ENCODE measurements around the gene GSG1L2. TPM values are rescaled to one million over a fixed set of nuclear protein-coding genes. Genes with fewer than 3 reads are reported as not detected.

GSG1L2 gene
- polyA plus RNA-seq, 1 donor (not counting 4 experiments of a cell fraction or from before 2014, with no cell fraction given), result not detected

- no peaks in the 10 kb centered on the region for H4K20me1 ChIP-seq (ENCODE audit: control insufficient read depth, extremely low read depth, insufficient read depth, low read length)
- H3K27ac ChIP-seq (ENCODE audit: control insufficient read depth, insufficient read depth, low read length), result no peak overlapping the region
- no peak overlapping the region for H3K4me2 ChIP-seq (ENCODE audit: control insufficient read depth, extremely low read depth, insufficient read depth, low read depth, low read length)
- no peaks in the 10 kb centered on the region for H3K79me2 ChIP-seq (ENCODE audit: control insufficient read depth, insufficient read depth, low read length)
- no peak overlapping the region for H3K4me3 ChIP-seq (ENCODE audit: control insufficient read depth in 2 of 3, extremely low read depth in 1 of 3, insufficient read depth in 2 of 3, low read depth in 1 of 3, low read length in 3 of 3)
- no peaks in the 10 kb centered on the region for H3K4me1 ChIP-seq (ENCODE audit: control insufficient read depth, extremely low read depth, insufficient read depth, low read length)
- no peaks in the 10 kb centered on the region for H3K36me3 ChIP-seq (ENCODE audit: control insufficient read depth in 2 of 2, extremely low read depth in 1 of 2, insufficient read depth in 2 of 2, low read length in 2 of 2)
- no peak for FAIRE-seq
- H3K9me3 ChIP-seq (ENCODE audit: control insufficient read depth, low read depth, low read length), result no peaks in the 10 kb centered on the region
- TF ChIP-seq EZH2 (IDR thresholded peaks at IDR 0.05; ENCODE audit: low read length), result no peak
- no peak for TF ChIP-seq CTCF (optimal IDR thresholded peaks at IDR 0.05 in 1 of 3, IDR thresholded peaks at IDR 0.05 in 1 of 3, conservative IDR thresholded peaks at IDR 0.05 in 1 of 3; ENCODE audit: extremely low read depth in 1 of 3, insufficient read depth in 2 of 3, low read length in 3 of 3)
- dilution Hi-C loops (cut with MboI; ENCODE audit: extremely low pct_ligation_motif_present, low sequenced_read_pairs), result no loop called here
- no peak overlapping the region for H3K9ac ChIP-seq (ENCODE audit: control insufficient read depth, extremely low read depth, insufficient read depth, low read length)
- H3K27me3 ChIP-seq (ENCODE audit: control insufficient read depth, extremely low read depth, insufficient read depth, low read length), result no peaks in the 10 kb centered on the region
- DNase-seq (ENCODE audit: low read depth, low spot score), result no peak
- no peaks in the 10 kb centered on the region for H3K9me1 ChIP-seq (ENCODE audit: control insufficient read depth, extremely low read depth, insufficient read depth, low read length)
- no peak overlapping the region for H2AFZ ChIP-seq (ENCODE audit: control insufficient read depth, low read length)
These were observed 7.5 kb upstream of the GSG1L2 start for GRCh38 chr17:9829343-9829742.

- Histone ChIP-seq H2AFZ (ENCODE audit: control insufficient read depth, low read length) (peak overlapping the region; percentile 59), H3K79me2 (ENCODE audit: control insufficient read depth, insufficient read depth, low read length) (no peaks in the 10 kb centered on the region), H3K36me3 (ENCODE audit: control insufficient read depth in 2 of 2, extremely low read depth in 1 of 2, insufficient read depth in 2 of 2, low read length in 2 of 2) (no peaks in the 10 kb centered on the region), H3K4me2 (ENCODE audit: control insufficient read depth, extremely low read depth, insufficient read depth, low read depth, low read length) (no peak overlapping the region), H3K4me3 (ENCODE audit: control insufficient read depth in 2 of 3, extremely low read depth in 1 of 3, insufficient read depth in 2 of 3, low read depth in 1 of 3, low read length in 3 of 3) (no peak overlapping the region), H3K9ac (ENCODE audit: control insufficient read depth, extremely low read depth, insufficient read depth, low read length) (no peak overlapping the region), H4K20me1 (ENCODE audit: control insufficient read depth, extremely low read depth, insufficient read depth, low read length) (no peaks in the 10 kb centered on the region), H3K4me1 (ENCODE audit: control insufficient read depth, extremely low read depth, insufficient read depth, low read length) (no peaks in the 10 kb centered on the region), H3K9me1 (ENCODE audit: control insufficient read depth, extremely low read depth, insufficient read depth, low read length) (no peaks in the 10 kb centered on the region), H3K27me3 (ENCODE audit: control insufficient read depth, extremely low read depth, insufficient read depth, low read length) (no peaks in the 10 kb centered on the region), H3K9me3 (ENCODE audit: control insufficient read depth, low read depth, low read length) (no peaks in the 10 kb centered on the region), H3K27ac (ENCODE audit: control insufficient read depth, insufficient read depth, low read length) (no peak overlapping the region)
- TF ChIP-seq EZH2 (IDR thresholded peaks at IDR 0.05; ENCODE audit: low read length), result no peak
- TF ChIP-seq CTCF (optimal IDR thresholded peaks at IDR 0.05 in 1 of 3, IDR thresholded peaks at IDR 0.05 in 1 of 3, conservative IDR thresholded peaks at IDR 0.05 in 1 of 3; ENCODE audit: extremely low read depth in 1 of 3, insufficient read depth in 2 of 3, low read length in 3 of 3), result no peak
- DNase-seq (ENCODE audit: low read depth, low spot score) (no peak), FAIRE-seq (no peak)
- dilution Hi-C loops (cut with MboI; ENCODE audit: extremely low pct_ligation_motif_present, low sequenced_read_pairs), result no loop called here
These were observed 6.7 kb upstream of the GSG1L2 start for GRCh38 chr17:9828296-9829295.

All from keratinocyte (primary cell).